K562 (cell line): ENCODE measurements around the gene TLR5. TPM values are rescaled to one million over a fixed set of nuclear protein-coding genes. Genes with fewer than 3 reads are reported as not detected.

Experiments used
- ATAC-seq: fragments of 200-7000 bp; cut with Tn5 transposase; 3 replicates; pipeline ENCODE4 v1.9.1; 2020; ENCODE audit warnings: moderate library complexity
- BruUV-seq: library from RNA; stranded (reverse); fragments of 400-500 nt; replicated peaks from 2 replicates; lab custom pipeline; 2021; lab: Mats Ljungman, UMichigan
- CTCF ChIA-PET: fragments of 300-600 bp; formaldehyde crosslinking; extraction: SDS; loops from one replicate; lab custom pipeline; 2021; ENCODE audit warnings: low intra/inter-chr PET ratio; lab: Yijun Ruan, JAX
- POLR2A ChIA-PET: fragments of 300-600, 350-650 bp; sonication (Branson Sonifier 250); formaldehyde crosslinking; extraction: SDS; loops from one replicate; lab custom pipeline; 2021; ENCODE audit warnings: antibody characterized with exemption, inconsistent platforms; lab: Yijun Ruan, JAX
- DNase-seq, 4 experiments: peaks; one replicate each; pipeline versions ENCODE4 v3.0.0 to v3.0.0-alpha.2; 2011 to 2018; ENCODE audit warnings: low spot score in 3 of 4, mixed read lengths in 3 of 4; ENCODE audit errors: extremely low read depth in 1 of 4
- FAIRE-seq: peaks from 2 replicates; lab custom pipeline; 2011; peaks lifted over from hg19 to GRCh38; lab: Jason Lieb, UNC
- H2AFZ ChIP-seq: 2 replicates; pipeline ENCODE4 v1.6.0; 2011; ENCODE audit warnings: low read depth, low read length, control low read depth, inconsistent platforms
- H3K27ac ChIP-seq: fragments of 200-600 bp; 3 replicates; pipeline ENCODE4 v1.8.0; 2011; ENCODE audit warnings: low read depth, mild to moderate bottlenecking, control low read depth, inconsistent platforms, low read length, moderate library complexity, mixed read lengths; ENCODE audit errors: extremely low read depth
- H3K27me3 ChIP-seq, 2 experiments: fragments of 300-600 bp in 1 of 2; 2 replicates in 1 of 2; 3 replicates in 1 of 2; pipeline versions ENCODE4 v1.6.0 to v1.8.0; 2011; ENCODE audit warnings: inconsistent platforms in 2 of 2, low read length in 2 of 2, mild to moderate bottlenecking in 1 of 2, mixed read lengths in 1 of 2, moderate library complexity in 1 of 2; ENCODE audit not compliant: control insufficient read depth in 2 of 2, insufficient read depth in 2 of 2
- H3K36me3 ChIP-seq: fragments of 300-600 bp; 3 replicates; pipeline ENCODE4 v1.8.0; 2011; ENCODE audit warnings: mild to moderate bottlenecking, low read length, inconsistent platforms; ENCODE audit not compliant: control insufficient read depth, insufficient read depth
- H3K4me1 ChIP-seq, 2 experiments: fragments of 200-600 bp in 1 of 2; replicated peaks in 1 of 2; 2 replicates in 1 of 2; 3 replicates in 1 of 2; pipeline versions ENCODE4 v1.5.1 to v1.8.0; 2011; ENCODE audit warnings: inconsistent platforms in 2 of 2, low read length in 2 of 2, mild to moderate bottlenecking in 1 of 2, mixed read lengths in 1 of 2, moderate library complexity in 1 of 2; ENCODE audit not compliant: control insufficient read depth in 2 of 2, insufficient read depth in 2 of 2
- H3K4me2 ChIP-seq: 2 replicates; pipeline ENCODE4 v1.6.1; 2011; ENCODE audit warnings: low read length, control low read depth, inconsistent platforms, mixed read lengths; ENCODE audit not compliant: insufficient read depth
- H3K4me3 ChIP-seq: fragments of 200-600 bp; sonication (generic), shearing (Covaris generic); 2 replicates; pipeline ENCODE4 v1.5.1; 2016; ENCODE audit warnings: control low read depth, inconsistent platforms
- H3K79me2 ChIP-seq: fragments of 200-600 bp; 3 replicates; pipeline ENCODE4 v1.8.0; 2011; ENCODE audit warnings: low read length, inconsistent platforms; ENCODE audit not compliant: control insufficient read depth, insufficient read depth
- H3K9ac ChIP-seq, 2 experiments: 2 replicates each; pipeline versions ENCODE4 v1.6.0 to v1.6.1; 2011; ENCODE audit warnings: low read depth in 2 of 2, low read length in 2 of 2, control low read depth in 1 of 2, inconsistent platforms in 1 of 2, mild to moderate bottlenecking in 1 of 2, mixed read lengths in 1 of 2; ENCODE audit not compliant: insufficient read depth in 1 of 2
- H3K9me1 ChIP-seq: one replicate; pipeline ENCODE4 v1.6.0; 2011; ENCODE audit warnings: inconsistent platforms, mild to moderate bottlenecking, low read length, moderate library complexity; ENCODE audit not compliant: control insufficient read depth, insufficient read depth
- H3K9me3 ChIP-seq: replicated peaks from 2 replicates; pipeline ENCODE4 v1.5.1; 2011; ENCODE audit warnings: low read depth, low read length, inconsistent platforms; ENCODE audit not compliant: control insufficient read depth, insufficient read depth
- H4K20me1 ChIP-seq: replicated peaks from 2 replicates; pipeline ENCODE4 v1.6.1; 2011; ENCODE audit warnings: low read length, inconsistent platforms, mixed read lengths; ENCODE audit not compliant: control insufficient read depth, insufficient read depth
- CBFA2T2 ChIP-seq: fragments of 450-650 bp; conservative IDR thresholded peaks from 2 replicates; pipeline ENCODE4 v1.6.1; 2017; ENCODE audit warnings: mild to moderate bottlenecking
- ELK3 ChIP-seq: fragments of 450-650 bp; formaldehyde crosslinking; IDR thresholded peaks from 2 replicates; pipeline ENCODE4 v1.4.0; 2020; ENCODE audit warnings: mild to moderate bottlenecking
- FUS ChIP-seq: fragments of 200-400 bp; formaldehyde crosslinking; optimal IDR thresholded peaks from 2 replicates; pipeline ENCODE3; 2017; ENCODE audit warnings: low read depth, low read length
- GTF3C2 ChIP-seq: IDR thresholded peaks from 3 replicates; pipeline ENCODE4 v1.6.1; 2011; ENCODE audit warnings: borderline replicate concordance, mild to moderate bottlenecking, moderate library complexity; ENCODE audit not compliant: insufficient read length; ENCODE audit errors: extremely low read depth
- NFIX ChIP-seq: fragments of 250-450 bp; sonication (Bioruptor Pico); IDR thresholded peaks from 2 replicates; pipeline ENCODE4 v1.4.0; 2020; ENCODE audit warnings: low read depth, mild to moderate bottlenecking, moderate library complexity
- OTX1 ChIP-seq: fragments of 450-650 bp; formaldehyde crosslinking; IDR thresholded peaks from 2 replicates; pipeline ENCODE4 v1.4.0; 2022; ENCODE audit warnings: mild to moderate bottlenecking
- PHB2 ChIP-seq: fragments of 450-650 bp; IDR thresholded peaks from 2 replicates; pipeline ENCODE4 v1.6.1; 2017; ENCODE audit warnings: low read depth
- PHTF2 ChIP-seq: fragments of 250-450 bp; sonication (Bioruptor Pico); IDR thresholded peaks from 2 replicates; pipeline ENCODE4 v1.5.0; 2021; ENCODE audit warnings: mild to moderate bottlenecking
- POLR3G ChIP-seq: IDR thresholded peaks from 2 replicates; pipeline ENCODE4 v1.6.1; 2011; ENCODE audit not compliant: insufficient read length, insufficient replicate concordance; ENCODE audit errors: extremely low read depth
- TCF7 ChIP-seq: sonication (generic); IDR thresholded peaks from 2 replicates; pipeline ENCODE4 v1.6.1; 2016; ENCODE audit warnings: antibody characterized with exemption, borderline replicate concordance
- TEAD1 ChIP-seq, 2 experiments: fragments of 450-650 bp in 1 of 2; sonication (generic) in 1 of 2; formaldehyde crosslinking; IDR thresholded peaks; 2 replicates each; pipeline versions ENCODE4 v1.4.0 to v1.8.0; 2020 to 2022; ENCODE audit warnings: mild to moderate bottlenecking in 2 of 2, missing genetic modification reagents in 1 of 2
- USF1 ChIP-seq: sonication (generic); formaldehyde crosslinking; IDR thresholded peaks from 2 replicates; pipeline ENCODE4 v1.9.0; 2022; ENCODE audit warnings: mild to moderate bottlenecking, missing genetic modification reagents
- YBX1 ChIP-seq: fragments of 450-650 bp; IDR thresholded peaks from 2 replicates; pipeline ENCODE4 v1.7.1; 2016; ENCODE audit warnings: mild to moderate bottlenecking
- ZBED1 ChIP-seq: IDR thresholded peaks from 2 replicates; pipeline ENCODE4 v1.6.1; 2014
- WGBS: fragments of 100-300 bp; shearing (Covaris generic); methylation state at CpG from one replicate; pipeline ENCODE4 v1.1.6; 2016; ENCODE audit warnings: low coverage, mixed read lengths; ENCODE audit not compliant: insufficient coverage; ENCODE audit errors: missing lambda C conversion rate; 5-methylcytosine and 5-hydroxymethylcytosine counted together
- in situ Hi-C: fragments of 300-500 bp; cut with MboI; formaldehyde crosslinking; loops from 4 replicates; pipeline ENCODE4 v1.15.0; 2018; ENCODE audit warnings: inconsistent platforms, mixed read lengths
- intact Hi-C: fragments of 100-400 bp; cut with micrococcal nuclease; formaldehyde crosslinking; loops from 2 replicates; pipeline ENCODE4 v1.14.2; 2022
- polyA plus RNA-seq, 8 experiments: library from polyadenylated mRNA; depleted of rRNA in 4 of 8; stranded (reverse) in 5 of 8; unstranded in 3 of 8; fragments of >200 nt; fragmentation: Nextera tagmentation in 2 of 8; fragmentation: Illumina TruSeq in 1 of 8; extraction: Ambion mirVana in 2 of 8; extraction: Trizol in 1 of 8; gene quantifications; 2 replicates each; pipeline versions ENCODE4 v1.2.1 to v1.2.3, GENCODE V29; 2011 to 2014; ENCODE audit warnings: inconsistent platforms in 1 of 8, missing spikeins in 1 of 8
- total RNA-seq, 7 experiments: library from RNA; depleted of rRNA in 6 of 7; stranded (reverse); fragments of >200 nt in 6 of 7; fragmentation: Illumina TruSeq in 2 of 7; extraction: Trizol in 2 of 7; gene quantifications; 2 replicates each; pipeline versions ENCODE4 v1.2.1 to v1.2.3, GENCODE V29; 2011 to 2021; ENCODE audit warnings: low replicate concordance in 1 of 7

TLR5 gene
- total and polyA plus RNA-seq, 9 of the 15 experiments (the other 6 are each of a cell fraction or from before 2014, with no cell fraction given) = 0.93 to 7.4 (median 1.9) TPM

GRCh38 chr1:223126741-223127140 lies 16.3 kb downstream of the TLR5 start:
- Histone ChIP-seq H3K36me3 (no peaks in the 10 kb centered on the region), H3K4me2 (no peak overlapping the region), H3K4me1 (peaks cover 0 to 6% of the 10 kb centered on the region in 2 experiments; a peak in 2 of 5 replicates), H3K79me2 (no peaks in the 10 kb centered on the region), H3K9me1 (no peaks in the 10 kb centered on the region), H3K9me3 (no peaks in the 10 kb centered on the region), H3K4me3 (no peak overlapping the region), H3K27ac (no peak overlapping the region), H2AFZ (no peak overlapping the region)
- POLR2A ChIA-PET = interaction anchor here (0.6 to 0.9 kb wide), 4 partner anchors 24 to 662 kb away, joined by 3 read pairs; no protein-coding TSS in a partner anchor
- in situ Hi-C loops = loop anchor here (25.0 kb wide), 1 partner anchor 561 kb away; no protein-coding TSS in a partner anchor
- TF ChIP-seq NFIX (no peak), TCF7 (no peak), YBX1 (no peak), OTX1 (CRISPR knock-in tag) (no peak), FUS (no peak), CBFA2T2 (no peak), POLR3G (no peak), GTF3C2 (no peak), ZBED1 (no peak), PHTF2 (CRISPR knock-in tag) (no peak), USF1 (CRISPR knock-in tag) (no peak), TEAD1 (CRISPR knock-in tag; IDR thresholded peaks at IDR 0.05) (no peak), ELK3 (CRISPR knock-in tag) (no peak), PHB2 (no peak)
- TF ChIP-seq, all 486 proteins: peak for 0
- H4K20me1 ChIP-seq = no peaks in the 10 kb centered on the region
- BruUV-seq = no TSS peak
- FAIRE-seq = no peak
- no peak overlapping the region for H3K9ac ChIP-seq
- no peak for ATAC-seq
- 85% methylated on average over 1 of the region's 1 CpG for WGBS
- CTCF ChIA-PET = no interaction called here
- DNase-seq = no peak
- intact Hi-C loops = no loop called here
- H3K27me3 ChIP-seq = no peaks in the 10 kb centered on the region
